Measurements from ENCODE around the gene ACTMAP.

DNA sequence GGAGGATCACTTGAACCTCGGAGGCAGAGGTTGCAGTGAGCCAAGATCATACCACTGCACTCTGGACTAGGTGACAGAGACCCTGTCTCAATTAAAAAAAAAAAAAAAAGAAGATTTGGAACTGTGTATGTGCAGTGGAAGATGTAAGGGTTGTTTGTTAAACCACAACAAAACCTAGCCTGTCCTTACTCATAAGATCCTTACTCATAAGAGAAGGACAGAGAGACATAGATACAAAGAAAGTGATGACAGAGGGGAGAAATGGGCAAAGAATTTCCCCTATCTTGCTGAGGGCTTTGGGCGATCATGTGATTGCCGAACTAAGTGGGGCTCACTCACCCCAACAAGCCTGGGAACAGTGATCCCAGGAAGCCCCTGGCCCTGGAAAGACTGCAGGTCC is 25.4 kb downstream of the ACTMAP start:
- TF ChIP-seq, protein P1, sequence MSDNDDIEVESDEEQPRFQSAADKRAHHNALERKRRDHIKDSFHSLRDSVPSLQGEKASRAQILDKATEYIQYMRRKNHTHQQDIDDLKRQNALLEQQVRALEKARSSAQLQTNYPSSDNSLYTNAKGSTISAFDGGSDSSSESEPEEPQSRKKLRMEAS (IDR thresholded peaks at IDR 0.05): no peak
- TF ChIP-seq EGR1 (IDR thresholded peaks at IDR 0.05; ENCODE audit: low read depth in 2 of 2) (no peak), JUND (IDR thresholded peaks at IDR 0.05) (no peak), RAD21 (IDR thresholded peaks at IDR 0.05) (no peak), TAF1 (conservative IDR thresholded peaks at IDR 0.05) (no peak), GABPA (IDR thresholded peaks at IDR 0.05 in 1 of 2, conservative IDR thresholded peaks at IDR 0.05 in 1 of 2) (no peak), RXRA (IDR thresholded peaks at IDR 0.05) (no peak), FOXA1 (IDR thresholded peaks at IDR 0.05) (no peak), SP1 (IDR thresholded peaks at IDR 0.05) (no peak), NR2F2 (IDR thresholded peaks at IDR 0.05) (no peak)
- TF ChIP-seq, protein P2, sequence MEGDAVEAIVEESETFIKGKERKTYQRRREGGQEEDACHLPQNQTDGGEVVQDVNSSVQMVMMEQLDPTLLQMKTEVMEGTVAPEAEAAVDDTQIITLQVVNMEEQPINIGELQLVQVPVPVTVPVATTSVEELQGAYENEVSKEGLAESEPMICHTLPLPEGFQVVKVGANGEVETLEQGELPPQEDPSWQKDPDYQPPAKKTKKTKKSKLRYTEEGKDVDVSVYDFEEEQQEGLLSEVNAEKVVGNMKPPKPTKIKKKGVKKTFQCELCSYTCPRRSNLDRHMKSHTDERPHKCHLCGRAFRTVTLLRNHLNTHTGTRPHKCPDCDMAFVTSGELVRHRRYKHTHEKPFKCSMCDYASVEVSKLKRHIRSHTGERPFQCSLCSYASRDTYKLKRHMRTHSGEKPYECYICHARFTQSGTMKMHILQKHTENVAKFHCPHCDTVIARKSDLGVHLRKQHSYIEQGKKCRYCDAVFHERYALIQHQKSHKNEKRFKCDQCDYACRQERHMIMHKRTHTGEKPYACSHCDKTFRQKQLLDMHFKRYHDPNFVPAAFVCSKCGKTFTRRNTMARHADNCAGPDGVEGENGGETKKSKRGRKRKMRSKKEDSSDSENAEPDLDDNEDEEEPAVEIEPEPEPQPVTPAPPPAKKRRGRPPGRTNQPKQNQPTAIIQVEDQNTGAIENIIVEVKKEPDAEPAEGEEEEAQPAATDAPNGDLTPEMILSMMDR (IDR thresholded peaks at IDR 0.05; ENCODE audit: low read depth, low read length, missing input control): no peak
- TF ChIP-seq, protein P3, sequence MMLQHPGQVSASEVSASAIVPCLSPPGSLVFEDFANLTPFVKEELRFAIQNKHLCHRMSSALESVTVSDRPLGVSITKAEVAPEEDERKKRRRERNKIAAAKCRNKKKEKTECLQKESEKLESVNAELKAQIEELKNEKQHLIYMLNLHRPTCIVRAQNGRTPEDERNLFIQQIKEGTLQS (IDR thresholded peaks at IDR 0.05): no peak
- TF ChIP-seq, protein P4, sequence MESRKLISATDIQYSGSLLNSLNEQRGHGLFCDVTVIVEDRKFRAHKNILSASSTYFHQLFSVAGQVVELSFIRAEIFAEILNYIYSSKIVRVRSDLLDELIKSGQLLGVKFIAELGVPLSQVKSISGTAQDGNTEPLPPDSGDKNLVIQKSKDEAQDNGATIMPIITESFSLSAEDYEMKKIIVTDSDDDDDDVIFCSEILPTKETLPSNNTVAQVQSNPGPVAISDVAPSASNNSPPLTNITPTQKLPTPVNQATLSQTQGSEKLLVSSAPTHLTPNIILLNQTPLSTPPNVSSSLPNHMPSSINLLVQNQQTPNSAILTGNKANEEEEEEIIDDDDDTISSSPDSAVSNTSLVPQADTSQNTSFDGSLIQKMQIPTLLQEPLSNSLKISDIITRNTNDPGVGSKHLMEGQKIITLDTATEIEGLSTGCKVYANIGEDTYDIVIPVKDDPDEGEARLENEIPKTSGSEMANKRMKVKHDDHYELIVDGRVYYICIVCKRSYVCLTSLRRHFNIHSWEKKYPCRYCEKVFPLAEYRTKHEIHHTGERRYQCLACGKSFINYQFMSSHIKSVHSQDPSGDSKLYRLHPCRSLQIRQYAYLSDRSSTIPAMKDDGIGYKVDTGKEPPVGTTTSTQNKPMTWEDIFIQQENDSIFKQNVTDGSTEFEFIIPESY (IDR thresholded peaks at IDR 0.05): no peak
- TF ChIP-seq, protein P5, sequence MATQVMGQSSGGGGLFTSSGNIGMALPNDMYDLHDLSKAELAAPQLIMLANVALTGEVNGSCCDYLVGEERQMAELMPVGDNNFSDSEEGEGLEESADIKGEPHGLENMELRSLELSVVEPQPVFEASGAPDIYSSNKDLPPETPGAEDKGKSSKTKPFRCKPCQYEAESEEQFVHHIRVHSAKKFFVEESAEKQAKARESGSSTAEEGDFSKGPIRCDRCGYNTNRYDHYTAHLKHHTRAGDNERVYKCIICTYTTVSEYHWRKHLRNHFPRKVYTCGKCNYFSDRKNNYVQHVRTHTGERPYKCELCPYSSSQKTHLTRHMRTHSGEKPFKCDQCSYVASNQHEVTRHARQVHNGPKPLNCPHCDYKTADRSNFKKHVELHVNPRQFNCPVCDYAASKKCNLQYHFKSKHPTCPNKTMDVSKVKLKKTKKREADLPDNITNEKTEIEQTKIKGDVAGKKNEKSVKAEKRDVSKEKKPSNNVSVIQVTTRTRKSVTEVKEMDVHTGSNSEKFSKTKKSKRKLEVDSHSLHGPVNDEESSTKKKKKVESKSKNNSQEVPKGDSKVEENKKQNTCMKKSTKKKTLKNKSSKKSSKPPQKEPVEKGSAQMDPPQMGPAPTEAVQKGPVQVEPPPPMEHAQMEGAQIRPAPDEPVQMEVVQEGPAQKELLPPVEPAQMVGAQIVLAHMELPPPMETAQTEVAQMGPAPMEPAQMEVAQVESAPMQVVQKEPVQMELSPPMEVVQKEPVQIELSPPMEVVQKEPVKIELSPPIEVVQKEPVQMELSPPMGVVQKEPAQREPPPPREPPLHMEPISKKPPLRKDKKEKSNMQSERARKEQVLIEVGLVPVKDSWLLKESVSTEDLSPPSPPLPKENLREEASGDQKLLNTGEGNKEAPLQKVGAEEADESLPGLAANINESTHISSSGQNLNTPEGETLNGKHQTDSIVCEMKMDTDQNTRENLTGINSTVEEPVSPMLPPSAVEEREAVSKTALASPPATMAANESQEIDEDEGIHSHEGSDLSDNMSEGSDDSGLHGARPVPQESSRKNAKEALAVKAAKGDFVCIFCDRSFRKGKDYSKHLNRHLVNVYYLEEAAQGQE (IDR thresholded peaks at IDR 0.05): no peak

Data from liver (tissue), 3 donors.